Brain microvascular endothelial cell (primary cell): Measurements from ENCODE around the gene DNAJB4.
"Not testable (repeated sequence)": the region's sequence is repeated elsewhere in the genome, so short reads cannot be mapped to it uniquely, and the experiment has no call there.

Experiments
- DNase-seq: peaks from one replicate; pipeline ENCODE4 v3.0.0-alpha.2; 2020
- H3K27ac ChIP-seq: fragments of 250-450 bp; sonication (Bioruptor Pico); 2 replicates; pipeline ENCODE4 v1.5.1; 2020; ENCODE audit warnings: mild to moderate bottlenecking, moderate library complexity
- H3K27me3 ChIP-seq: fragments of 250-450 bp; sonication (Bioruptor Pico); replicated peaks from 2 replicates; pipeline ENCODE4 v1.5.1; 2020; ENCODE audit warnings: mild to moderate bottlenecking
- H3K36me3 ChIP-seq: fragments of 250-450 bp; sonication (Bioruptor Pico); replicated peaks from 2 replicates; pipeline ENCODE4 v1.5.1; 2020; ENCODE audit warnings: mild to moderate bottlenecking
- H3K4me3 ChIP-seq: 2 replicates; pipeline ENCODE4 v1.5.1; 2011; ENCODE audit warnings: low read depth, mild to moderate bottlenecking, control low read depth, low read length, moderate library complexity
- in situ Hi-C: cut with HindIII; loops from 2 replicates; pipeline ENCODE4 v1.10.0; 2017; ENCODE audit warnings: low sequenced_read_pairs, low pct_ligation_motif_present
- TF ChIP-seq, protein P1 (sequence below): IDR thresholded peaks from 2 replicates; pipeline ENCODE4 v1.5.1; 2011; ENCODE audit warnings: low read depth, mild to moderate bottlenecking, moderate library complexity, low read length, control low read depth, inconsistent platforms; ENCODE audit errors: missing control alignments

The DNAJB4 gene

DNA sequence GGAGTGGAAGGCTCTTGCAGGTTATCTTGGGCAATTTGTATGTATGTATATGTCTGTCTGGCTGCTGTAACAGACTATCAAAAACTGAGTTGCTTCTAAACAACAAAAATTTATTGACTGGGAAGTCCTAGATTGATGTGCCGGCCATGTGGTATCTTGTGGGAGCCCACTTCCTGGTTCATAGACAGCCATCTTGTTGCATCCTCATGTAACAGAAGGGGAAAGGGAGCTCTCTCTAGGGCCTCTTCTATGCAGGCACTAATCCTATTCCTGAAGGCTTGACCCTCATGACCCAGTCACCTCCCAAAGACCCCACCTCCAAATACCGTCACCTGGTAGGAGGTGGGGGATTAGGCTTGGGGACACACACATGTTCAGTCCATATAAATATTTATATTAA is 50.2 kb downstream of the DNAJB4 start:
- TF ChIP-seq, protein P1, sequence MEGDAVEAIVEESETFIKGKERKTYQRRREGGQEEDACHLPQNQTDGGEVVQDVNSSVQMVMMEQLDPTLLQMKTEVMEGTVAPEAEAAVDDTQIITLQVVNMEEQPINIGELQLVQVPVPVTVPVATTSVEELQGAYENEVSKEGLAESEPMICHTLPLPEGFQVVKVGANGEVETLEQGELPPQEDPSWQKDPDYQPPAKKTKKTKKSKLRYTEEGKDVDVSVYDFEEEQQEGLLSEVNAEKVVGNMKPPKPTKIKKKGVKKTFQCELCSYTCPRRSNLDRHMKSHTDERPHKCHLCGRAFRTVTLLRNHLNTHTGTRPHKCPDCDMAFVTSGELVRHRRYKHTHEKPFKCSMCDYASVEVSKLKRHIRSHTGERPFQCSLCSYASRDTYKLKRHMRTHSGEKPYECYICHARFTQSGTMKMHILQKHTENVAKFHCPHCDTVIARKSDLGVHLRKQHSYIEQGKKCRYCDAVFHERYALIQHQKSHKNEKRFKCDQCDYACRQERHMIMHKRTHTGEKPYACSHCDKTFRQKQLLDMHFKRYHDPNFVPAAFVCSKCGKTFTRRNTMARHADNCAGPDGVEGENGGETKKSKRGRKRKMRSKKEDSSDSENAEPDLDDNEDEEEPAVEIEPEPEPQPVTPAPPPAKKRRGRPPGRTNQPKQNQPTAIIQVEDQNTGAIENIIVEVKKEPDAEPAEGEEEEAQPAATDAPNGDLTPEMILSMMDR, result no peak
- Histone ChIP-seq H3K4me3 (no peak overlapping the region), H3K27me3 (no peaks in the 10 kb centered on the region), H3K36me3 (no peaks in the 10 kb centered on the region), H3K27ac (no peak overlapping the region)
- in situ Hi-C loops, result no loop called here
- no peak for DNase-seq

DNA sequence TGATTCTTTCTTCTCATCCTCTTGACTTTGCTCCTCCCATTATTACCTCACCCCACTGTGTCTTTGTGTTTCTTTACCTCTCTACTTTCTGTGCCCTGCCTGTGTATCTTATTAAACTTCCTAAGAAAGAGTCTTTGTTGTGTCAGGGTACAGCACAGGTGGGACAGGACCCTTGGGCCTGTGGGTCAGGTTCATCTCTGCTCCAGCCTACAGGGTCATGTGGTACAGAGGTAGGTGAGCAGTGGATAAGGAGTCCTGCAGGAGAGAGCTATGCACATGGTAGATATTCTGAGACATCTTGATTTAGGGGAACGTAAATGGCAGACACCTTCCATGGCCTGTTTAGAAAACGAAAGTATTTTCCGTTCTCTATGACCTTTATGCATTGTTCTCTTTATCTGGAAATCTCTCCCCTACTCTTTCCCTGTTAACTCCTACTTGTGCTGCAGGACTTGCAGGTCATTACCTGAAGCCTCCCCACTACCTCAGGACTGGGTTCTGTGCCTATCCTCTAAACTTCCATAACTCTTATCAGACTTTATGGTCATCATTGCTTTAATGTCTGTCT is 50.9 kb downstream of the DNAJB4 start:
- TF ChIP-seq, protein P1, result no peak
- H3K27me3 ChIP-seq, result no peaks in the 10 kb centered on the region
- in situ Hi-C loops, result no loop called here
- DNase-seq, result no peak
- H3K36me3 ChIP-seq, result no peaks in the 10 kb centered on the region
- no peak overlapping the region for H3K27ac ChIP-seq
- H3K4me3 ChIP-seq, result no peak overlapping the region

DNA sequence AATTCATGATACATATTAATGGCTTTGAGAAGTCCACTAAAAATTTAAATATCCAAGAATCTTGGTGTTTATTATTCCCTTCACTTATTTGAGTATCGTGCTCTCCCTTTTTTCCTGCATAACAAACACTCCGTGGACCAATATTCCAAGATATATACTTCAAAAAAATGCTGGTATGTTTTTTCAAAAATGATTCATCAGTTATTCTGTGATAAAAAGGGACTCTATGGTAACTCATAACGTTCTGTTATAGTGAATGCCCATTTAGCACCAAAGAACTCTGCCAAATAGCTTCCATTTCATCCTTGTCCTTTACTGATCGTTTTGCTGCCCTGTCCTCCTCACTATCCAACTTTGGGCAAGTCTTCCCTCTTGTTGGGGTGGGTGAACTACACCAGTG is 53.9 kb downstream of the DNAJB4 start:
- no peaks in the 10 kb centered on the region for H3K27me3 ChIP-seq
- TF ChIP-seq, protein P1, result no peak
- H3K27ac ChIP-seq, result peak overlapping the region; percentile 57
- no peaks in the 10 kb centered on the region for H3K36me3 ChIP-seq
- DNase-seq, result no peak
- in situ Hi-C loops, result no loop called here
- no peak overlapping the region for H3K4me3 ChIP-seq

DNA sequence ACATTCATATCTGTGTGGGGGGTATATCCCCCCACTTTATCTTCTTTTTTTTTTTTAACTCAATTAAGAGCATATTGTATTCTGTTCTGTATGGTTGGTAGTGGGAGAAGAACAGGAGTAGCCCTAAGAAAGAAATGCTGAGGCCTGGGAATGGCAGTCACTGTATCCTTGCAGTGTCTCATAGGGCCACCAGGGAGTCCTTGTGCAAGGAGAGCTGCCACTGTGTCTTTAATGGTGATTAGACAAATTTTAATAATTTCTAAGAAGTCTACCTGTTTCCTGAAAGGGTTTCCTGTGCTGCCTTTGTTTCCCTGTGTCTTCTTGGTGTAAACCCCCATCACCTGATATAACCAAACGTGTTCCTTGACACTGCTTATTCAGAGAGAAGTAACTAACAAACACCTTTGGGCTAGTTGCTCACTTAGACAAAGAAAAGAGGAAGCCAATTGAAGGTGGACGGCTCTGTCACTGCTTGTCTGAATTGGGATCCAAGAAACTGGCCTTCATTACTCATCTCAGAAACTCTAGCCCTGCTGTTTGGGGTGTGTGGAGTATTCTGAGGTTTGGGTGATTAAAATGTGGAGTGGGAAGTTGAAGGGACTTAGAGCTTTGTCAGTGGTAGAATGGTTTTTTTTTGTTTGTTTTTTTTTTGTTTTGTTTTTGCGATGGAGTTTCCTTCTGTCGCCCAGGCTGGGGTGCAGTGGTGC is 56.3 kb downstream of the DNAJB4 start:
- in situ Hi-C loops, result no loop called here
- no peak for DNase-seq
- Histone ChIP-seq H3K27me3 (no peaks in the 10 kb centered on the region), H3K36me3 (no peaks in the 10 kb centered on the region), H3K4me3 (no peak overlapping the region), H3K27ac (peak overlapping the region; percentile 84)
- TF ChIP-seq, protein P1, result peak; percentile 32

DNA sequence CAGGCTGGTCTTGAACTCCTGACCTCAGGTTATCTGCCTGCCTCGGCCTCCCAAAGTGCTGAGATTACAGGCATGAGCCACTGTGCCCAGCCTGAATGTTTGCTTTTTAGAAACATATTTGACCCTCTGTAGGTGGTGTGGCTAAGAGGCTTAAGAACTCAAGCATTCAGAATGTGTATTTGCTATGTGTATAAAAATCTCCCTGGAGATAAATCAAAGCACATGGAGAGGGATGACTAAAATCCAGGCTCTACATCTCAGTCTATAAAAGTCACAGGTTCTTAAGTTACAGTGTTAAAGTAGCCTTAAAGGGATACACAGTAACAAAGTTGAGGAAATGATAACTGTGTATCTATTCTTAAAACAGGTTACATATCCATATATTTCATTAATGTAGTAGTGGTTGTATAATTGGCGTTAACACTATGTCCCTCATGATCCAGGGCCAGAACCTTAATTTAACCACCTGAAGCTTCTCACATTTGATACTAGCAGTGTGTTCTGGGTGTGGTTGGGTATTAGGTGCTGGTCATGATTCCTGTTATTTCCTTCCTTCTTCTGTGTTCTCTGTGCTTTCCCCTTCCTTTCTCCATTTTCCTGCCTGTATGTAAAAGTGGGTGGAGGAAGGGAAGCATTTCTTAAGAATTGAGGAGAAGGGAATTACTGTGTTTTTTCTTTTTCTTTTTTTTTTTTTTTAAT is 57.2 kb downstream of the DNAJB4 start:
- Histone ChIP-seq H3K4me3 (no peak overlapping the region), H3K36me3 (no peaks in the 10 kb centered on the region), H3K27me3 (no peaks in the 10 kb centered on the region), H3K27ac (peak overlapping the region; percentile 84)
- TF ChIP-seq, protein P1, result no peak
- in situ Hi-C loops, result no loop called here
- peak; percentile 85 for DNase-seq

DNA sequence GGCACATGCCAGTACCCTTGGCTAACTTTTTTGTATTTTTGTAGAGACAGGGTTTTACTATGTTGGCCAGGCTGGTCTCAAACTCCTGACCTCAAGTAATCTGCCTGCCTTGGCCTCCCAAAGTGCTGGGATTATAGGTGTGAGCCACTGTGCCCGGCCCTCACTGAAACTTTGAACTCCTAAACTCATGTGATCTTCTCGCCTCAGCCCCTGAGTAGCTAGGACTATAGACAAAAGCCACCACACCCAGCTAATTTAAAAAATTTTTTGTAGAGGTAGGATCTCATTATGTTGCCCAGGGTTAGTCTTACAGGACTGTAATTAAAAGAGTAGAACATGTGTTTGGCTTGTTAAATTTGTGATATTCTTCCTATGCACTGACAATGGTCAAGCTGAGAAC is 60.1 kb downstream of the DNAJB4 start:
- H3K27me3 ChIP-seq, in situ Hi-C loops, H3K27ac ChIP-seq, H3K36me3 ChIP-seq, H3K4me3 ChIP-seq, DNase-seq: not testable (repeated sequence)
